GM12801 (cell line): ENCODE measurements around the gene FCER1G.

Source experiments
- TF ChIP-seq, protein P1 (sequence below): IDR thresholded peaks from one replicate; pipeline ENCODE4 v1.5.1; 2011; ENCODE audit warnings: control low read depth; ENCODE audit not compliant: insufficient read length; ENCODE audit errors: extremely low read depth

FCER1G gene

DNA sequence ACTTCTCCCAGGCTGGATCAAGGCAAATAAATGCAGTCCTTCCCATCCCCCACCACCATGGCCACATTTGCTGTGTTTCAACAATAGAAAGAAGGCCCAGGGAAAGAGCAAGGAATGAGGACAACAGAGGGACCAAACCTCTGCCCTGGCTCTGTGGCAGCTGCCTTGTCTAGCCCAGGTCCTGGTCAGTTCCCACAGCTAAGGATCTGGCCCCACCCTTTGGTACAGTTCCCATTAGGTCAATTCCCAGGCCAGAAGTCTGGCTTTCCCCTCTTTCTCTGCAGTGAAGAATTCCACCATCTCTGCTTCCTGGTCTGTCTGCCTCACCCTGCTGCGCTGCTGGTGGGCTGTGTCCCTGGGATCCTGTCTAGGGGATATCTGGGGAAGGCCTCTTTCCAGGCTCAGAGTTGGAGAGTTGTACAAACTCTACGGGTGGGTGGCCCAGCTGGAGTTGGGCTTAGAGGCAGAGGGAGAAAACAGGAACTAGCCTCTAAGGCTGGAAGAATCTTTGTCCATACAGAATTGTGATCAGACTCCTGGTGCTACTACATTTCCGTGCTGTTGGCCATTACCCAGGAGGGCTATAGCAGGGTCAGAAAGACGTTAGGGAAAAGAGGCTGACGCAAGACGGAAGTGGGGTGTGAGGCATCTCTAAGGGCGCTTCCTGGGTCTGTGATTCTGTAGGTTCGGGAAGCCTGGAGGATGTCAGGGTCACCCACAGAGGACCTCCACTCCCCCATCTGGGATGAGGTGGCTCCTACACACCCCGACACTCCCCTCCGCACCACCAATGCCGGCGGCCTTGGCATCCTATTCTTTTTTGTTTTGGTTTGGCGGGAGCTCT is 13.9 kb upstream of the FCER1G start:
- TF ChIP-seq, protein P1, sequence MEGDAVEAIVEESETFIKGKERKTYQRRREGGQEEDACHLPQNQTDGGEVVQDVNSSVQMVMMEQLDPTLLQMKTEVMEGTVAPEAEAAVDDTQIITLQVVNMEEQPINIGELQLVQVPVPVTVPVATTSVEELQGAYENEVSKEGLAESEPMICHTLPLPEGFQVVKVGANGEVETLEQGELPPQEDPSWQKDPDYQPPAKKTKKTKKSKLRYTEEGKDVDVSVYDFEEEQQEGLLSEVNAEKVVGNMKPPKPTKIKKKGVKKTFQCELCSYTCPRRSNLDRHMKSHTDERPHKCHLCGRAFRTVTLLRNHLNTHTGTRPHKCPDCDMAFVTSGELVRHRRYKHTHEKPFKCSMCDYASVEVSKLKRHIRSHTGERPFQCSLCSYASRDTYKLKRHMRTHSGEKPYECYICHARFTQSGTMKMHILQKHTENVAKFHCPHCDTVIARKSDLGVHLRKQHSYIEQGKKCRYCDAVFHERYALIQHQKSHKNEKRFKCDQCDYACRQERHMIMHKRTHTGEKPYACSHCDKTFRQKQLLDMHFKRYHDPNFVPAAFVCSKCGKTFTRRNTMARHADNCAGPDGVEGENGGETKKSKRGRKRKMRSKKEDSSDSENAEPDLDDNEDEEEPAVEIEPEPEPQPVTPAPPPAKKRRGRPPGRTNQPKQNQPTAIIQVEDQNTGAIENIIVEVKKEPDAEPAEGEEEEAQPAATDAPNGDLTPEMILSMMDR, result no peak

DNA sequence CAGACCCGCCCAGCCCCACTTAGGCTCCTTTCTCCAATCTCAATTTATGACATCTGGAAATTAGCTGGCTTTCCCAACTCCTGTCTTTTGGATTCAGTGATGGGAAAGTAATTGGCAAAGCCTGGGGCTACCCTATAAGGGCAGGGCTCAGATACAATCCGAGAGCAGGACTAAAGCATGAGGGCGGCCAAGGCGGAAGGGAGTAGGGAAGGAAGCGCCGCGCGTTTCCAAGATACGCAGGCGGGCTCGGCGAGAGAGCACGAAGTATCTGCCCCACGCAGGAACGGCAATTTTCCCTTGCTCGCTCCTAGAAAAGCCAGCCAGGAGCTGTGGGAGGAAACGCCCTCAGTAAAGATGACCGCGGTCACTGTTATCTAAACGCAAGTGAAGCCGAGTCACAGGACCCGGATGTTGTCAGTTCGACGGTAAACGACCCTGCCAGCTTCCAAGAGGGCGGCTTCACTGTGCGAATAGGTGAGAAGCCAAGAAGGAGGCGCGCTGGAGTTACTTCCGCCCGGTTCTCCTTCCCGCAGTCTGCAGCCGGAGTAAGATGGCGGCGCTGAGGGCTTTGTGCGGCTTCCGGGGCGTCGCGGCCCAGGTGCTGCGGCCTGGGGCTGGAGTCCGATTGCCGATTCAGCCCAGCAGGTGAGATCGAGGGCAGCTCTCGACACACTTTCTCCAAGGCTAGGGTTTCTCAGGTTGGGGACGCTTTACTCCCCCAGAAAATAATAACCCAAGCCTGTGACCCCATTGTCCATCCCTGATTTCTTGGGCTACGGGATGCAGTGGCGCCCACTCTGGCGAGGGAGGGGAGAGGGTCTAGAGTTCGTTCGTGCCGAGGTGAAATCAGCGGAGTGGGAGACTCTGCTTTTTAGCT is 13.0 kb upstream of the FCER1G start, which contains the start of gene NDUFS2:
Gene NDUFS2, plus strand, starts transcription at position 532 of the 877 bp plus-strand sequence. Its CDS starts 19 bp downstream, at position 551.
- TF ChIP-seq, protein P1, result no peak

DNA sequence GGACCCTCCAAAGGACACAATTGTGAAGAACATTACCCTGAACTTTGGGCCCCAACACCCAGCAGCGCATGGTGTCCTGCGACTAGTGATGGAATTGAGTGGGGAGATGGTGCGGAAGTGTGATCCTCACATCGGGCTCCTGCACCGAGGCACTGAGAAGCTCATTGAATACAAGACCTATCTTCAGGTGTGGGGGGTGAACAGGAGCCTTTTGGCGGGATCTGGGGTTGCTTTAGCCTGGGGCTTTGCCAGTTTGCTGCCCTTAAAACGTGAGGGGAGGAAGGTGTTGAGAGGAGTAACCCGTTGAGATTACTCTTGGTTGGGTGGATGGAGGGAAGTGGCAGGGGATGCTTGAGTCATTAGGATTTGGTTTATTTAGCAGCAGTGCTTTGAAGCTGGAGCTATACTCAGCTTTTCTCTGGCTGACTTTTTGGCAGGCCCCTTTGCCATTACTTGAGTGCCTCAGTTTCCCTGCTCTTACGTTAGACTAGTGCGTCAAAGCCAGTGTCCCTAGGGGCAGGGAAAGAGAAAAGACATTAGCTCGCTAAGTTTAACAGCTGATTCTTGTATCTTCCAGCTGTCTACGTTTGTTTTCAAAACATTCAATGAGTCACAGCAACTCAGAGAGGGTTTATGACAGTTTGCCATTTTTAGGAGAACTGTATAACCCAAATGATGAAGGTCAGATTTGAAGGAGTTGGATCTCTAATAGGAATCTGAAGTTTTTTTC is 8.5 kb upstream of the FCER1G start:
- TF ChIP-seq, protein P1, result no peak

DNA sequence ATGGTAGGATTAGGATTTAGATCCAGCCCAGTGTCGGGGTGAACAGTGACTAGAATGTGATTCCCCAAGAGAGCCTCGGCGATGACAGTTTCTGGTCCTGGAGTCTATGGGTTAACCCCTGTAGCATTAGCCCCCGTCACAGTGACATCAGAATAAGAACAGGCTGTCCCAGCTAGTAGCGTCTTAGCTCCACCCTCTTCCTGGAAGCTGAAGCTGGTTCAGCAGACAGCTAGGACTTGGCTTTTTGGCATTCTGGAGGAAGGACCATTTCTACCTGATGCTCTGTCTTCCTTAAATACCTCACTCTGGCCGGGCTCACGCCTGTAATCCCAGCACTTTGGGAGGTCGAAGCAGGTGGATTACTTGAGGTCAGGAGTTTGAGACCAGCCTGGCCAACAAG is 7.9 kb upstream of the FCER1G start:
- TF ChIP-seq, protein P1, result no peak

DNA sequence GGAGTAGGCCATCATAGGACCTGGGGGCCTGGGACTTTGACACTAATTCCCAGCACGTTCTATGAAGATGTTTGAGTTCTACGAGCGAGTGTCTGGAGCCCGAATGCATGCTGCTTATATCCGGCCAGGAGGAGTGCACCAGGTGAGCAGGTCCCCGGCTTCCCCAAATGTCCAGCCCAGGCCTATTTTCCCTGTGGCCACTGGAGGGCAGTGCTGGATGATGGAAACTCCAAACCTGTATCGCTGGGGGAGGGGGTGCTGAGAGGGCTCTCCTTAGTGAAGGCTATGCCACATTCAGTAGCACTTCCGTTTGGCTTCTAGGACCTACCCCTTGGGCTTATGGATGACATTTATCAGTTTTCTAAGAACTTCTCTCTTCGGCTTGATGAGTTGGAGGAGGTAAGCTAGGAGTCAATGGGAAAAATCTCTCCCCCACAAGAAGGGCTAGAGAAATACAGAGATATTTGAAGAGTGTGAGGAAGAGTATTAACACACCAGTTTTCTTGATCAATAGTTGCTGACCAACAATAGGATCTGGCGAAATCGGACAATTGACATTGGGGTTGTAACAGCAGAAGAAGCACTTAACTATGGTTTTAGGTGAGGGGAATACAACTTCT is 5.2 kb upstream of the FCER1G start:
- TF ChIP-seq, protein P1, result no peak

DNA sequence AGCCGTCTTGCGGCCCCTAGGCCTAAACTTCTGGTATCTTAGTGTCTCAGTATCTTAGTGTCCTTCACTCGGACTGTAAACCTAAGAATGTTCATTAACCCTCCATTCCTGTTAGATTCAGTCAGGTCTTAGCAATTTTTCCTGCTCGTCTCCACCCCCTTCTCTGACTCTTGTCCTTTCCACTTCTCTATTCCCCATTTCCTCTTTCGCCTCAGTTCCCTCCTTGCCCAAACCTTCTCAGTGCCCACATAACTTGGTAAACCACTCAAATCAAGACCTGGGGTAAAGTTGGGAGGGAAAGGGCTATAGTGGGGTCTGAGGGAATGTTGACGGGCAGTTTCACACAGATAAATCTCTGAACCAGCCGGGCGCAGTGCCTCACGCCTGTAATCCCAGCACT is 726 bp upstream of the FCER1G start:
- TF ChIP-seq, protein P1, result no peak
